Measurements from ENCODE around the gene GBA3.

Gene GBA3

DNA sequence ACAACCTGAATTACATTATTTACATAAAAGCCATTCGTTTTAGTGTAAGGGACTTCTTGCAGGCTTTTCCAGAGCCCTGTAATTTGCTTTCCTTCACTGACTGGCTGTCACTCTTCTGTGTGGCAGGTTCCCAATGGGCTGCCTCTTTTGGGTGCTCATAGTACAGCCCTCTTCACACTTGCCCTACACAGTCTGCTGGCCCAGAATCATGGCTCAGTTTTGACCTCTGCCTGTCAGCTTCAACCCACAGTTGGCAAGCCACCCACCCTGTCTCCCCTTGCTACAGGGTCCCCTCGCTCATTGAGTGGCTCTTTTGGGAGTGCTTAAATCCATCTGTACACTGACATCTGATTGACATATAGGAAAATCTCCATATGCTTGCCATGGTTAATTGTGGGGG lies 97.9 kb downstream of the GBA3 start:
- no peak for DNase-seq

DNA sequence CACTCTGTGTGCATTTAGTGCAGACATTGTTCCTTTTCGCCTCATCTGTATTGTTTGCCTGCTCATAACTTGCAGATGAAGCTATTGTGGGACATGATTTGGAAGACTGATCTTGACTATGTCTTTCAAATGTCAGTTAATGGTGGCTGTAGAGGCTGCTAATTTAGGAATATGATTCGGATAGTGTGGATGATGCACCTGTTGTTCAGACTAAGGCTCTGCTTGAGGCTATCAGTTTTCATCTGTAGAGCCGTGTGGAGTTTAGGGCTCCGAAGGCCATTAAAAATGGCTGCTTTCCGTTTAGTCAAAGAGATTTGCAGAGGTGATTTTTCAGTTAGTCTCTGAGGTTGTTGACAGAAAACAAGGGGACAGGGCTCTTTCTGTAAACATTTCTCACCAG lies 102.0 kb downstream of the GBA3 start:
- no peak for DNase-seq

DNA sequence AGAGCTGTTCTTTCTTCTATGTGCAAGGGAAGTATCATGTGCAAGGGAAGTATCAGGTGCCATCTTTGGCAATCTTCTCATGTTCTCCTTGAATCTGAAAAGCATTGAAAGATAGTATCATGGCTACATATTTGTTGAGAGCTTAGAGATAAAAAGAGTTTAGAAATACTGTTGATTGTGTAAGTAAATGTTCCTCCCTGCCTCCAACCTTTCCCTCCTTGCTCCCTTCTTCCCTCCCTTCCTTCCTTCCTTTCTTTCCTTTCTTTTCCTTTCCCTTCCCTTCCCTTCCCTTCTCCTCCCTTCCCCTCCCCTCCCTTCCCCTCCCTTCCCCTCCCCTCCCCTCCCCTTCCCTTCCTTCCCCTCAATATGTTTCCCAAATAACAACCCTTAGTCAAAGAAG lies 108.7 kb downstream of the GBA3 start:
- no peak for DNase-seq

DNA sequence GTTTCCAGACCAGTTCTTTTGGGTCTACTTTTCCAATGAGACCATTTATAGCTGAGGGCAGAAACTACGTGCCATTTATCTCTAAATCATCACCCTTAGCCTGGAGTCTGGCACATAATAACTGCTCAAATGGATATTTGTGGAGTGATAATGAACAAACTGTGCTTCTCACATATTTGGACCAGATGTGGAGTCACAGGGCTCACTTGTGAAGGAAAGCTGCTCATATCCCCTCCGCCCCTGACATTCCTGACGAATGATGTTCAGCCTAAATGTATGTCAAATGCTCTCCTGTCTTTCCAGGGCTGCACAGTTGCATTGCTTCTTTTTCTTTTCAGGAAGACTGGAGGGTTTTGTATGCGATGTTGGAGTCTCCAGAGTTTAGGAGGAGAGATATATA lies 110.1 kb downstream of the GBA3 start:
- no peak for DNase-seq

DNA sequence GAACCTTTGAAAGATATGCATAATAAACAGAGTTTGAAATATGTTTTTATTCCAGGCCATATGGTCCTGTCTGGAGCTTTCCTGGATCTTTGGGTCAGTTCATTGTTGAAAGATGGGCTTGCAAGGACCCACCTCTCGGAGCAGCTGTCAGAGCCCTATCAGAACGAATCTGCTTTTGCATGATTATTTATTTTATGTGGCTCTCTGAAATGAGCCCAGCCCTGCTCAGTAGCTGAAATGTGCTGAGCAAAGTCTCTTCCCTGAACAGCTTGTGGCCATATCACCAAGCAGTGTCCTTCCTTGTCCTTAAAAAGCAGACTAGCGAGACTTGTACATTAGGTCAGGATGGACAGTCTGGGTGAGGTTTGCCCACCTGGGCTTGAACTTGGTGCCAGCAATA lies 110.8 kb downstream of the GBA3 start:
- no peak for DNase-seq

DNA sequence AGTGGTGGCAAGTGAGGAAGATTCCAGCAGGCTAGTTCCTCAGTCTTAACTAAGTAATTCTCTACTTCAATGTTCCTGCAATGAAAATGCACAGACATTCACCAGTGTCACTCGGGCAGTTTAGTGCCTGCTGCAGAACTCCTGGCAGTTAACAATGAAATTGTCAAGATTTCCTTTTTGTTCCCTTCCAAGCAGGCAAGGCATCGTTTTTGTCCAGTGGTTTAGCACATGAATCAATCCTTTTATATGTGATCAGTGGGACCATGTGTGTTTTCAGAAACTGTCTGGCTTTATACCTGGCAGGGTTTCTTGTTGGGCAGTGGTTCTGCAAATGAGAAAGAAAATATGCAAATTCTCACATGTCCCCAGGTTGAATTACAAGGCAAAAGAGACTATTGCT lies 122.2 kb downstream of the GBA3 start:
- no peak for DNase-seq

DNA sequence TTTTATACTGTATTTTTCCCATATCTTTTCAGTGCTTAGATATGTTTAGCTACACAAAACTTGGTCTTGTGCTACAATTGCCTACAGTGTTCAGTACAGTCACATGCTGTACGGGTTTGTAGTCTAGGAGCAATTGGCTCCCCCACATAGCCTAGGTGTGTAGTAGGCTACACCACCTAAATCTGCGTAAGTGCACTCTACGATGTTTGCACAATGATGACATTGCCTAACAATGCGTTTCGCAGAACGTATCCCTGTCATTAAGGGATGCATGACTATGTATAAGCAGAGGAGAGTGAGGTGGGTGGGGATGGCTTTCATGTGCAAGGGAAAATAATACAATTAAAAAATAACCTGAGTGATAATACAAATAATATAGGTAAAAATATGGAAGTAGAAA lies 131.4 kb downstream of the GBA3 start:
- DNase-seq = no peak

DNA sequence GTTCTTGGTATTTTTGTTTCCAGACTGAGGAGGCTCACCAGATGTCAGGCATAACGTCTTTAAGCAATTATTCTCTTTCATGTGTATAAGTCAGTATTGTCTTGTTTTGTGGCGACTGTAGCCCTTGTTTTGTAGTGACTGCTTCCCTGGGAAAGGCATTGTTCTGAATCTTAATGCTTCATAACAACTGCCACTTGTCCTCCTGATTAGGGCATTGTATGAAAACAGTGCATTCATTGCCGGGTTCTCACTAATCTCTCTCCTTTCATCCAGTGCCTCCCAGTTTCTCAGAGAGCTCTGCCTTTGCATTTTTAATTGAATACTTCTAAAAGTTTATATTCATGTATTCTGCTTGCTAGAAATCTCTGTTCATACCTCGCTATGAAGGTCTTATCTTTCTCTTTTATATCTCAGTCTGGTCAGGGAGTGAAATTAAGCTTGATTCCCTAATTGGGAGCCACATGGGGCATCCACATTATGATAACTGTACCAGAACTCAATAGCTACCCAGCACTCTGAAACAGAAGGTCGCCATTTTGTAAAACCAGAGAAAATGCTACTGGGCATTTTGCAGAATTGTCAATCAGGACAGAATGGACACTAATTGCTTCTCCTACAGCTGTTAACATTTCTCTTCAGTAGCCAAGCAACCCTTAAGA lies 149.8 kb downstream of the GBA3 start:
- no peak for DNase-seq

DNA sequence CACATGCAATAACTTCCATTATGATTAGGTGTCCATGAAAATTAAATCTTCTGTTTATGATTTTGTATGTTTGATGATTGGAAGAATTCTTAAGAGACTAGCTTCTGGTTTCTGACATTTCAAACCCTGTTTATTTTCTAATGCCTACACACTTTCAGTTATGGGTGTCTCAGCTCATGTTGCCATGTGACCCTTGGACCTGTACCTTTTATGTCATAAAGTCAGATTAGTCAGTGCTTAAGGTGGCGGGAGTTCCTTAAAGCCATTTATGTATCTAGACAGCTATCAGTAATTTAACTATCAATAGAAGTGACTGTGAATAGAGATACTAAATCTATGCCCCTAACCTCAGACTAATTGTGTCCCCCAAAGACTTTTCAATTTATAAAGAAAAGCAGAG lies 155.6 kb downstream of the GBA3 start:
- DNase-seq = no peak

DNA sequence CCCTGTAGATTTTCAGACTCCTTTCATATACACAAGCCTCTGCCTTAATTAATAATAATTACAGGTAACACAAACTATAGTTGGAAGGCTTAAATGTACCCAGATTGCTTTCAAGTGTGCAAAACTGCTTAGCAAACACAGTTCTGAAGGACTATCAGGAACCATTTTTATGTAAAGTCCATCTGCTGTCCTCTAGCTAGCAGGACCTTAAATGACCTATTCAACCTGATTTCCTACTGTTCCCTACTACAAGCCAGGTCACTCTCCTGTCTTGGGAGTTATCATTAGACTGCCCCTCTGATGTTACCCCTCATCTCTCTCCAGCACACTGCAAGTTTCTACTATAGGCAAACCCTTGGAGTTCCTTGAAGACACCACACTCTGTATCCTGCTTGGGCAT lies 157.3 kb downstream of the GBA3 start:
- no peak for DNase-seq

DNA sequence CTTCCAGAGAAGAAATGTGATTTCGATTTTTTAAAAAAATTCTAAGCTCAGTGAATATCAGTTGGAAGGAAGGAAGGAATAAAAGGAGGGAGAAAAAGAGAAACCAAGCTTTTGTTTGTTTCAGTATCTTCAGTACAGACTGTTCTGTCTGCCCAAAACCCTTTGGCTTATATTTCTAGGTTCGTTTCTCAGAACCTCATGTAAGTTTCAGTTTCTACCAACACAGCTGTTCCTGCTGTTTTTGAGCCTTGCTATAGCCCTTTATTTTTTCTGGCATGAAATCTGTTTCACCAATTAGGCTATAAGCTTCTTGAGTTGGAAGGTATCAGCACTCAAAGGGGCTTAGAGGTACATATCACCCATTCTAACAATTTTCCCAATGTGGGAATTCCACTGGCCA lies 157.9 kb downstream of the GBA3 start:
- DNase-seq = no peak

DNA sequence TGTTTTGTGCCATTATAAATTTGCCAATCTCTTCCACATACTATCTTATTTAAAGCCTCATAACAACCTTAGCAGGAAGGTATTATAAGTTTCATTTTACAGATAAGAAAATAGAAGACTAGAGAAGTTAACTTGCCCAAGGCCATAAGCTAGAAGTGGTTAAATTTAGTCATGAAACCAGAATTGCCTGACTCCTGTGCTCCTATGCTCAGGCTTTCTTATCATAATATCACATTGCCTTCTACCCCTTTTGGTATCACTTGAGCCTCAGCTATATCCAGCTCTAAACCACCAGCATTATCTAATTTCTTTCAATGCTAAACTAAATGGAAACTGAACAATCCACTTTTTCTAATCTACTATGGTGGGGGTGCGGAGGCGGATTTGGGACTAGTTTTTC lies 164.7 kb downstream of the GBA3 start:
- DNase-seq = no peak

DNA sequence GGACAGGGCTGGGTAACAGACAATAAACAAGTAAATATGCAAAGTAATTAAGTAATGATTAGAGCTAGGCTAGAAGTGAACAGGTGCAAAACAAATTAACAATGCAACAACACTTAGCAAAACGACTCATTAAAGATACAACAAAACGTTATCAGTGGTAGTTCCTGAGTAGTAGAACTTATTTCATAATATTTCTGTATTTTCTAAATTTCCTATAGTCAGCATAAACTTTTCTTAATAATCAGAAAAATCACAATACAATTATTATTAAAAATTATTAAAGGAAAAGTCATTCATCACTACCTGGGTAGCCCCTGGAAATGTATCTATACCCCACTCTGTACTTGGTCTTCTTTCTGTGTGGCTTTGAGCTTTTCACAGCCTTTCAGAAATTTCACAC lies 166.6 kb downstream of the GBA3 start:
- no peak for DNase-seq

Data from NCI-H345 (cell line).